Retinal pigment epithelial cell (primary cell): Measurements from ENCODE around the gene NOS1AP.
"Not testable (repeated sequence)": the region's sequence is repeated elsewhere in the genome, so short reads cannot be mapped to it uniquely, and the experiment has no call there.

Experiments
- DNase-seq: peaks from one replicate; pipeline ENCODE4 v3.0.0-alpha.2; 2010; ENCODE audit warnings: low read depth
- H3K4me3 ChIP-seq: 2 replicates; pipeline ENCODE4 v1.5.1; 2011; ENCODE audit warnings: mild to moderate bottlenecking, low read length, control low read depth, moderate library complexity
- CTCF ChIP-seq: conservative IDR thresholded peaks from 2 replicates; pipeline ENCODE4 v1.5.1; 2011; ENCODE audit warnings: low read depth, low read length, control low read depth, inconsistent platforms

The NOS1AP gene

DNA sequence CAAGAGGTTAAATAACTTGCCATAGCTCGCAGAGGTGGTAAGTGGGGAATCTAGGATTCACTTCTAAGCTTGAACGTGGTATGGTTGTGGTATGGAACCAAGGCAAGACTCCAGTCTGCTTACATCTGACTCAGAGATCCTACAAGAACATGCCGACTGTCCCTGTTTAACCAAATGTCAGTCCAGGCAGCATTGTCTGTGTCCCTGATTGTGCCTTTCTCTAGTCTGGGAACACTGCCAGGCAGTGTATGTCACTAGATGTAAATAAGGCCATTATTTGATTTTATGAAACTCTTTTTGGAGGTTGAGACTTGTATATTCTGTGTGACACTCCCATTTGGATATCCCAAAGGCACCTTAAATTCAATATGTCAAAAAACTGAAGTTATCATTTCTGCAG, 96.0 kb downstream of the NOS1AP start:
- no peak for TF ChIP-seq CTCF
- H3K4me3 ChIP-seq, result no peak overlapping the region
- no peak for DNase-seq

DNA sequence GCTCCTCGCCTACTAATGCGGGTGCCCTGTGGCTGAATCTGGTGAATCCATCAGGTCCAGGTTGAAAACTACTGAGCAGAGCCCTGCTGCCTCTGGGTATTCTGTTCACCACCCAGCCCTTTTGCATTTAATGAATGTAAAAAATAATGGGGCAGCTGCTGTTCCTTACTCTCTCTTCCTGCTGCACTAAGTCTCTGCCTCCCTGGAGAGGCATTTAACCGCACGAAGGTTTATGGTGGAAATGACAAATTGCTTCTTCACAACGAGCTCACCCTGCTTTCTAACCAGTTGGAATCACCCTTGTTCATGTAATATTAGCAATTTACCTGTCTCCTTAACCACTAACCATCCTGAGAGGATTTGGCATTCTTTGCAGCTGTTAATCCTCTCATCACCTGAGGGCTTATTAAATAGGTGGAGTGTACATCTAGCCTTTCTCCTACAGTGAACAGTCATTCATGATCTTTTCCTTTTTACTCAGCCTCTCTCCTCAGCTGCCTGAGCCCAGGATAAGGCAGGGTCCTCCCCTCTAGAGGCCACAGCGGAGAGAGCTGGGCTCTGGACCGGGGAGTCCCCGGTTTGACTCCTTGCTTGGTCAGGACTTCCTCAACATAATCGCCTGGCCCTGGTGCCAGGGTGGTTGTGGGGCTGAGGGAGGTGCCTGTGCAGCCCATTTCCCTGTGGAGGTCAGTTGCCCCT, 97.6 kb downstream of the NOS1AP start:
- DNase-seq, result no peak

DNA sequence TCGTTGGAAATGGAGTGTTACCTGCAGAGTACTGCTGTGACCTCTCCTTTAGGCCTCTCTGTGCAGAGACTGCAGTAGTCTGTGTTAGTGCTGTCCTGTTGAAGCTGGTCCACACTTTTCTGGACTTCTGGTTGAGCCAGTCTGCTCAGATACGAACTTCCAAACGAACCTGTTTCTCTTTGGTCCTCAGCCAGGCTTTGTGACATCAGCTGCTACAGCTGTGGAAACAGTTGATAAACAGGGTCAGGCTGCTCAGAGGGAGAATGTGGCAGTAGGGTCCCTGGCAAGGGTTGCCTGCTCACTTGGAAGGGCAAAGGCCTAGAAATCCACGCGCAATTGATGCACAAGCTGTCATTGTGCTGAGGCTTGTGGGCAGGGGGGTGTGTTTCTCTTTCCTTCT, 98.8 kb downstream of the NOS1AP start:
- DNase-seq, result no peak
- no peak overlapping the region for H3K4me3 ChIP-seq
- no peak for TF ChIP-seq CTCF

More for the DNA sequence above, 97.6 kb downstream of the NOS1AP start:
- TF ChIP-seq CTCF, result no peak
- no peak overlapping the region for H3K4me3 ChIP-seq

GRCh38 chr1:162169031-162169790, 99.7 kb downstream of the NOS1AP start:
- DNase-seq, result no peak
- TF ChIP-seq CTCF, result no peak
- no peak overlapping the region for H3K4me3 ChIP-seq

DNA sequence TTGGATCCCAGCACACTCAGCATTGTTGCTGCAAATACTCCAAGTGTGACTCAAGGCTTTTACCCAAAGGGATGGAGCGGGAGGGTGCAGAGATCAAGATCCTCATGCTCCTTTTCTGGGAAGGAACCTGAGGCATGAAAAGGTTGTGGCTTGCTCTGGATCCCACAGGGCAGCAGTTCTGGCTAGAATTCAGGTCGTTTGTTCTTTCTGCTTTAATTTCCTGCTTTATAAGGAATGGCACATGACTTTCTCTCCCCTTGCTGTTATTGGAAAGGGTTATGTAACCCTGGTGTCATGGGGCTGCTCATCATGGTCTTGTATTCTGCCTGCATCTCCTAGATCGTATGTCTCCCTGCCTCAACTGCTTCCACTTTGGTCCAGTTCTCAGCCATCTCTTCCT, 101.6 kb downstream of the NOS1AP start:
- no peak overlapping the region for H3K4me3 ChIP-seq
- DNase-seq, result no peak
- TF ChIP-seq CTCF, result no peak

GRCh38 chr1:162172311-162173102, 103.0 kb downstream of the NOS1AP start:
- no peak for DNase-seq
- no peak for TF ChIP-seq CTCF
- no peak overlapping the region for H3K4me3 ChIP-seq

DNA sequence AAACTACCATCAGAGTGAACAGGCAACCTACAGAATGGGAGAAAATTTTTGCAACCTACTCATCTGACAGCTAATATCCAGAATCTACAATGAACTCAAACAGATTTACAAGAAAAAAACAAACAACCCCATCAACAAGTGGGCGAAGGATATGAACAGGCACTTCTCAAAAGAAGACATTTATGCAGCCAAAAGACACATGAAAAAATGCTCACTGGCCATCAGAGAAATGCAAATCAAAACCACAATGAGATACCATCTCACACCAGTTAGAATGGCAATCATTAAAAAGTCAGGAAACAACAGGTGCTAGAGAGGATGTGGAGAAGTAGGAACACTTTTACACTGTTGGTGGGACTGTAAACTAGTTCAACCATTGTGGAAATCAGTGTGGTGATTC, 104.1 kb downstream of the NOS1AP start:
- DNase-seq, H3K4me3 ChIP-seq: not testable (repeated sequence)

- not testable (repeated sequence) for H3K4me3 ChIP-seq, DNase-seq
Measured at GRCh38 chr1:162174027-162174426, 104.5 kb downstream of the NOS1AP start.
